ENCODE measurements around the gene KIAA1755.
A peak's percentile ranks its signal among the peaks of the same experiment; 100 is the strongest.
"Not testable (repeated sequence)": the region's sequence is repeated elsewhere in the genome, so short reads cannot be mapped to it uniquely, and the experiment has no call there.

KIAA1755 gene

GRCh38 chr20:38290829-38291814 lies 30.6 kb upstream of the KIAA1755 start:
- DNase-seq: no peak

GRCh38 chr20:38286586-38287531 lies 26.3 kb upstream of the KIAA1755 start:
- no peak for DNase-seq

- DNase-seq: no peak
These were observed 24.4 kb upstream of the KIAA1755 start for GRCh38 chr20:38284893-38285444.

GRCh38 chr20:38284066-38284650 lies 23.6 kb upstream of the KIAA1755 start:
- DNase-seq: not testable (repeated sequence)

- DNase-seq: no peak
These were observed 22.7 kb upstream of the KIAA1755 start for GRCh38 chr20:38283236-38283635.

GRCh38 chr20:38281176-38281915 lies 20.8 kb upstream of the KIAA1755 start:
- DNase-seq: not testable (repeated sequence)

GRCh38 chr20:38278763-38279162 lies 18.2 kb upstream of the KIAA1755 start:
- no peak for DNase-seq

- DNase-seq: no peak
These were observed 17.6 kb upstream of the KIAA1755 start for GRCh38 chr20:38278131-38278530.

GRCh38 chr20:38277691-38278090 lies 17.2 kb upstream of the KIAA1755 start:
- no peak for DNase-seq

- no peak for DNase-seq
These were observed 16.8 kb upstream of the KIAA1755 start for GRCh38 chr20:38277285-38277684.

GRCh38 chr20:38275815-38276550 lies 15.4 kb upstream of the KIAA1755 start:
- peak; percentile 46 for DNase-seq

- no peak for DNase-seq
These were observed 12.4 kb upstream of the KIAA1755 start for GRCh38 chr20:38272961-38273360.

- DNase-seq: no peak
These were observed 11.9 kb upstream of the KIAA1755 start for GRCh38 chr20:38272398-38272797.

- DNase-seq: no peak
These were observed 11.1 kb upstream of the KIAA1755 start for GRCh38 chr20:38271608-38272120.

- DNase-seq: no peak
These were observed 10.5 kb upstream of the KIAA1755 start for GRCh38 chr20:38270869-38271605.

- DNase-seq: no peak
These were observed 9.2 kb upstream of the KIAA1755 start for GRCh38 chr20:38269715-38270114.

GRCh38 chr20:38269040-38269439 lies 8.5 kb upstream of the KIAA1755 start:
- no peak for DNase-seq

GRCh38 chr20:38267901-38268514 lies 7.5 kb upstream of the KIAA1755 start:
- DNase-seq: no peak

- DNase-seq: no peak
These were observed 6.8 kb upstream of the KIAA1755 start for GRCh38 chr20:38267296-38267695.

- DNase-seq: no peak
These were observed 5.9 kb upstream of the KIAA1755 start for GRCh38 chr20:38266426-38266825.
